Loucy (cell line): ENCODE measurements around the gene NMNAT2.

Experiments
- H2AFZ ChIP-seq: fragments of 200-600 bp; sonication (generic); 2 replicates; pipeline ENCODE4 v1.6.0; 2016; ENCODE audit warnings: antibody characterized with exemption, mild to moderate bottlenecking, low read length, moderate library complexity
- H3F3A ChIP-seq: fragments of 200-600 bp; 2 replicates; pipeline ENCODE4 v1.6.0; 2016; ENCODE audit warnings: antibody characterized with exemption, low read depth, mild to moderate bottlenecking
- H3K27me3 ChIP-seq: fragments of 200-600 bp; sonication (generic); 2 replicates; pipeline ENCODE4 v1.6.1; 2014; ENCODE audit warnings: low read length, mild to moderate bottlenecking; ENCODE audit not compliant: insufficient read depth, poor library complexity, severe bottlenecking
- H3K36me3 ChIP-seq: fragments of 200-600 bp; sonication (generic); 2 replicates; pipeline ENCODE4 v1.6.1; 2016; ENCODE audit warnings: low read length; ENCODE audit not compliant: insufficient read depth
- H3K4me1 ChIP-seq: fragments of 200-600 bp; sonication (generic); 2 replicates; pipeline ENCODE4 v1.5.1; 2014; ENCODE audit warnings: low read length, mild to moderate bottlenecking; ENCODE audit not compliant: insufficient read depth, poor library complexity, severe bottlenecking
- H3K4me2 ChIP-seq: fragments of 200-600 bp; sonication (generic); 2 replicates; pipeline ENCODE4 v1.6.0; 2014; ENCODE audit warnings: antibody characterized with exemption, low read length, low read depth, mild to moderate bottlenecking; ENCODE audit not compliant: poor library complexity, severe bottlenecking
- H3K4me3 ChIP-seq: fragments of 200-600 bp; sonication (generic); 2 replicates; pipeline ENCODE4 v1.5.1; 2014; ENCODE audit warnings: low read length, mild to moderate bottlenecking, mixed read lengths; ENCODE audit not compliant: poor library complexity, severe bottlenecking
- H3K79me2 ChIP-seq: fragments of 200-600 bp; sonication (generic); 2 replicates; pipeline ENCODE4 v1.6.1; 2014; ENCODE audit warnings: low read length; ENCODE audit not compliant: insufficient read depth
- H3K9ac ChIP-seq: fragments of 200-600 bp; sonication (generic); 2 replicates; pipeline ENCODE4 v1.6.0; 2014; ENCODE audit warnings: mild to moderate bottlenecking, low read depth, low read length, moderate library complexity; ENCODE audit not compliant: poor library complexity, severe bottlenecking
- H3K9me2 ChIP-seq: fragments of 200-600 bp; sonication (generic); replicated peaks from 2 replicates; pipeline ENCODE4 v1.6.1; 2016; ENCODE audit warnings: low read depth, low read length, mixed read lengths
- H3K9me3 ChIP-seq: fragments of 200-600 bp; sonication (generic); 2 replicates; pipeline ENCODE4 v1.6.1; 2014; ENCODE audit warnings: mild to moderate bottlenecking, antibody characterized with exemption, low read length, low read depth; ENCODE audit not compliant: insufficient read depth
- H4K20me1 ChIP-seq: fragments of 200-600 bp; sonication (generic); 2 replicates; pipeline ENCODE4 v1.6.0; 2014; ENCODE audit warnings: antibody characterized with exemption, low read length, mild to moderate bottlenecking; ENCODE audit not compliant: insufficient read depth, poor library complexity, severe bottlenecking
- EZH2phosphoT487 ChIP-seq: fragments of 200-600 bp; IDR thresholded peaks from 2 replicates; pipeline ENCODE4 v1.6.1; 2018; ENCODE audit warnings: antibody characterized with exemption, mild to moderate bottlenecking, moderate library complexity, borderline replicate concordance
- TF ChIP-seq, protein P1 (sequence below): fragments of 200-600 bp; sonication (generic); conservative IDR thresholded peaks from 2 replicates; pipeline ENCODE4 v1.5.1; 2014; ENCODE audit warnings: mild to moderate bottlenecking, antibody characterized with exemption, low read length

The NMNAT2 gene

DNA sequence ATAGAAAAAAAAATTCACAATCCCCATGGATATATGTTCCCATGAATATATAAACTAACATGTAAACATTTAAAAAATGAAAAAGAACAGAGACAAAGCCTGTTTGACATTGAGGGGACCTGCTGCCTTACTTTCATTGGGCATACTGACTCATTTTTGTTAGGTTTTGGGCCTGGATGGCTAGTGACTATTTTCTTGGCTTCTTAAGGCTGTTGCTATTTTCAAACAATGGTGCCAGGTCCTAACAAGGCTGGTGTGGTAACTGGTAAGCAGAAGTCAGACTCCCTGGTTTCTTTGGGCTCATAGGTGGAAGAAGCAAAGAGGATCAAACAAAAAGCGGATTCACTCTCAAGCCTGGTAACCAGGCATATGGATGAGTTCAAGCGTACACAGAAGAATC, 181.1 kb downstream of the NMNAT2 start:
- Histone ChIP-seq H3K36me3 (no peaks in the 10 kb centered on the region), H3K4me2 (no peak overlapping the region), H3K79me2 (no peaks in the 10 kb centered on the region), H3K27me3 (no peaks in the 10 kb centered on the region), H3K9ac (no peak overlapping the region), H3F3A (no peaks in the 10 kb centered on the region), H3K4me1 (peaks cover 3% of the 10 kb centered on the region), H2AFZ (no peak overlapping the region), H3K4me3 (no peak overlapping the region), H4K20me1 (no peaks in the 10 kb centered on the region), H3K9me3 (no peaks in the 10 kb centered on the region), H3K9me2 (no peaks in the 10 kb centered on the region)
- TF ChIP-seq, protein P1, sequence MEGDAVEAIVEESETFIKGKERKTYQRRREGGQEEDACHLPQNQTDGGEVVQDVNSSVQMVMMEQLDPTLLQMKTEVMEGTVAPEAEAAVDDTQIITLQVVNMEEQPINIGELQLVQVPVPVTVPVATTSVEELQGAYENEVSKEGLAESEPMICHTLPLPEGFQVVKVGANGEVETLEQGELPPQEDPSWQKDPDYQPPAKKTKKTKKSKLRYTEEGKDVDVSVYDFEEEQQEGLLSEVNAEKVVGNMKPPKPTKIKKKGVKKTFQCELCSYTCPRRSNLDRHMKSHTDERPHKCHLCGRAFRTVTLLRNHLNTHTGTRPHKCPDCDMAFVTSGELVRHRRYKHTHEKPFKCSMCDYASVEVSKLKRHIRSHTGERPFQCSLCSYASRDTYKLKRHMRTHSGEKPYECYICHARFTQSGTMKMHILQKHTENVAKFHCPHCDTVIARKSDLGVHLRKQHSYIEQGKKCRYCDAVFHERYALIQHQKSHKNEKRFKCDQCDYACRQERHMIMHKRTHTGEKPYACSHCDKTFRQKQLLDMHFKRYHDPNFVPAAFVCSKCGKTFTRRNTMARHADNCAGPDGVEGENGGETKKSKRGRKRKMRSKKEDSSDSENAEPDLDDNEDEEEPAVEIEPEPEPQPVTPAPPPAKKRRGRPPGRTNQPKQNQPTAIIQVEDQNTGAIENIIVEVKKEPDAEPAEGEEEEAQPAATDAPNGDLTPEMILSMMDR, result no peak
- TF ChIP-seq EZH2phosphoT487, result no peak

DNA sequence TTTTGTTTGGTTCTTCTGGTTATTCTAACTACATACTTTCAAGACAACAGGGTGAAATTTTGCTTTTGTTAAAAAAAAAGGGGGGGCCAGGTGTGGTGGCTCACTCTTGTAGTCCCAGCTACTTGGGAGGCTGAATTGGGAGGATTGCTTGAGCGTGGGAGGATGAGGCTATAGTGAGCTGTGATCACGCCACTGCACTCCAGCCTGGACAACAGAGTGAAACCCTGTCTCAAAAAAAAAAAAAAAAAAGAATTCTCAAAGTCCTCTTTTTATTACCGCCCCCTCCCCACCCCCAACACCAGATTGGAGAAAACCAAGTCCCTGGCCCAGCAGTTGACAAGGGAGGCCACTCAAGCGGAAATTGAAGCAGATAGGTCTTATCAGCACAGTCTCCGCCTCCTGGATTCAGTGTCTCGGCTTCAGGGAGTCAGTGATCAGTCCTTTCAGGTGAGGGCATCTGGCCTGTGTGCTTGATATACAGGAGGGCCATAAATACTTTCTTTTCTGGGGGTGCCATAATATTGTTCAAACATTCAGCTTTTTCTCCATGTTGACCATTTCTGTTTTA, 181.9 kb downstream of the NMNAT2 start:
- H3K36me3 ChIP-seq, result no peaks in the 10 kb centered on the region
- H3K9ac ChIP-seq, result no peak overlapping the region
- H3K9me3 ChIP-seq, result no peaks in the 10 kb centered on the region
- no peaks in the 10 kb centered on the region for H3F3A ChIP-seq
- H2AFZ ChIP-seq, result no peak overlapping the region
- no peaks in the 10 kb centered on the region for H3K9me2 ChIP-seq
- H3K4me2 ChIP-seq, result no peak overlapping the region
- no peaks in the 10 kb centered on the region for H4K20me1 ChIP-seq
- H3K27me3 ChIP-seq, result no peaks in the 10 kb centered on the region
- peaks cover 12% of the 10 kb centered on the region for H3K4me1 ChIP-seq
- no peaks in the 10 kb centered on the region for H3K79me2 ChIP-seq
- H3K4me3 ChIP-seq, result no peak overlapping the region
- TF ChIP-seq, protein P1, result no peak
- TF ChIP-seq EZH2phosphoT487, result no peak

DNA sequence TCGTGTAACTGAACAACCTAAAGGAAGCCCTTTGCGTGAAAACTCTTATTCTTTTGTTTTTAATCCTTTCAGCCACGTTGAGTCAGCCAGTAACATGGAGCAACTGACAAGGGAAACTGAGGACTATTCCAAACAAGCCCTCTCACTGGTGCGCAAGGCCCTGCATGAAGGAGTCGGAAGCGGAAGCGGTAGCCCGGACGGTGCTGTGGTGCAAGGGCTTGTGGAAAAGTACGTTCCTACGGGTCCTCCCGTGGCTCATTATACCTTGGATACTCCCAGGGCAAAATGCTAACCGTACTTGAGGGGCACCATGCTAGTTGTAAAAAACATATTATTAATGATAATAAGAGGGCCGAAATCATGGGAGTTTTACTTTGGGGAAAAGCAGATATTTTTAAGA, 182.7 kb downstream of the NMNAT2 start:
- peaks cover 13% of the 10 kb centered on the region for H3K4me1 ChIP-seq
- no peaks in the 10 kb centered on the region for H3K36me3 ChIP-seq
- no peak overlapping the region for H3K4me2 ChIP-seq
- H3K79me2 ChIP-seq, result no peaks in the 10 kb centered on the region
- no peaks in the 10 kb centered on the region for H4K20me1 ChIP-seq
- no peak overlapping the region for H3K9ac ChIP-seq
- no peaks in the 10 kb centered on the region for H3K9me2 ChIP-seq
- H3K9me3 ChIP-seq, result no peaks in the 10 kb centered on the region
- H3K4me3 ChIP-seq, result no peak overlapping the region
- TF ChIP-seq EZH2phosphoT487, result no peak
- TF ChIP-seq, protein P1, result no peak
- no peak overlapping the region for H2AFZ ChIP-seq
- H3F3A ChIP-seq, result no peaks in the 10 kb centered on the region
- H3K27me3 ChIP-seq, result no peaks in the 10 kb centered on the region
